ENCODE measurements around the gene HMX3. TPM values are rescaled to one million over a fixed set of nuclear protein-coding genes. Genes with fewer than 3 reads are reported as not detected.

The HMX3 gene
- total and polyA plus RNA-seq, 2 of the 13 experiments (the other 11 are each of a cell fraction or from before 2014, with no cell fraction given): not detected

- FAIRE-seq (no peak), ATAC-seq (no peak), DNase-seq (ENCODE audit: low spot score) (no peak)
- no peak overlapping the region for H2AFZ ChIP-seq (ENCODE audit: low read length)
- no TSS peak for BruUV-seq (replicated peaks)
- H3K36me3 ChIP-seq (replicated peaks in 1 of 2; ENCODE audit: control insufficient read depth in 1 of 2, insufficient read depth in 2 of 2, low read length in 2 of 2): no peaks in the 10 kb centered on the region
- H4K20me1 ChIP-seq (ENCODE audit: insufficient read depth, low read length): 0 out of 2 replicates have a peak, but pooled peaks cover 2% of the 10 kb centered on the region
- TF ChIP-seq BORCS8-MEF2B (CRISPR knock-in tag; IDR thresholded peaks at IDR 0.05) (no peak), NR2F6 (IDR thresholded peaks at IDR 0.05) (peak; percentile 88), NR2F6 (CRISPR knock-in tag; IDR thresholded peaks at IDR 0.05) (peak; percentile 77), HMGA1 (CRISPR knock-in tag; conservative IDR thresholded peaks at IDR 0.05) (no peak), NBN (conservative IDR thresholded peaks at IDR 0.05) (no peak), BRF2 (CRISPR knock-in tag; IDR thresholded peaks at IDR 0.05) (no peak), SIN3A (IDR thresholded peaks at IDR 0.05; ENCODE audit: borderline replicate concordance, low read depth, low read length) (no peak), EZH2 (conservative IDR thresholded peaks at IDR 0.05; ENCODE audit: low read depth, low read length) (peak; percentile 87), ZBTB14 (CRISPR knock-in tag; IDR thresholded peaks at IDR 0.05) (no peak), NR2F1 (CRISPR knock-in tag; IDR thresholded peaks at IDR 0.05) (peak in 1 of 2 experiments; percentile 50; a peak in 1 of 4 replicates), NR3C1 (CRISPR knock-in tag; IDR thresholded peaks at IDR 0.05) (no peak), ZFP1 (CRISPR knock-in tag; IDR thresholded peaks at IDR 0.05) (no peak)
- TF ChIP-seq, protein P1, sequence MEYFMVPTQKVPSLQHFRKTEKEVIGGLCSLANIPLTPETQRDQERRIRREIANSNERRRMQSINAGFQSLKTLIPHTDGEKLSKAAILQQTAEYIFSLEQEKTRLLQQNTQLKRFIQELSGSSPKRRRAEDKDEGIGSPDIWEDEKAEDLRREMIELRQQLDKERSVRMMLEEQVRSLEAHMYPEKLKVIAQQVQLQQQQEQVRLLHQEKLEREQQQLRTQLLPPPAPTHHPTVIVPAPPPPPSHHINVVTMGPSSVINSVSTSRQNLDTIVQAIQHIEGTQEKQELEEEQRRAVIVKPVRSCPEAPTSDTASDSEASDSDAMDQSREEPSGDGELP (IDR thresholded peaks at IDR 0.05; ENCODE audit: borderline replicate concordance, low read depth): peak; percentile 69; the same call in 1 of the 2 replicates
- H3K4me1 ChIP-seq (ENCODE audit: insufficient read depth, low read length): peaks cover 56% of the 10 kb centered on the region
- no peaks in the 10 kb centered on the region for H3K79me2 ChIP-seq (ENCODE audit: insufficient read depth, low read length)
- peak overlapping the region in 1 of 3 experiments; percentile 14; a peak in 1 of 6 replicates for H3K4me3 ChIP-seq (replicated peaks in 1 of 3; ENCODE audit: insufficient read depth in 1 of 3, low read depth in 2 of 3, low read length in 3 of 3)
- H3K27ac ChIP-seq (ENCODE audit: extremely low read length, insufficient read depth, low read length): no peak overlapping the region
- no peaks in the 10 kb centered on the region for H3K9me3 ChIP-seq (ENCODE audit: low read length)
- CTCF ChIA-PET (ENCODE audit: low intra/inter-chr PET ratio, low total read pairs): interaction anchor here (1.3 kb wide), 1 partner anchor 10 kb away, joined by 3 read pairs; no protein-coding TSS in a partner anchor
- POLR2A ChIA-PET: no interaction called here
- peaks cover 35 to 89% of the 10 kb centered on the region in 2 experiments for H3K27me3 ChIP-seq (ENCODE audit: control insufficient read depth in 1 of 2, insufficient read depth in 2 of 2, low read length in 2 of 2)
- no peak overlapping the region for H3K9ac ChIP-seq (ENCODE audit: insufficient read depth, low read depth, low read length)
- intact Hi-C loops (cut with micrococcal nuclease; ENCODE audit: unreplicated experiment): no loop called here
- WGBS (ENCODE audit: low lambda C conversion rate): 30% methylated on average over 30 of the region's 33 CpGs
- peak overlapping the region; percentile 33; the same call in 1 of the 2 replicates for H3K4me2 ChIP-seq (ENCODE audit: low read depth, low read length)
- in situ Hi-C loops (cut with HindIII; ENCODE audit: extremely low pct_ligation_motif_present, low pct_unique_long_range_greater_than_20kb): no loop called here
Measured at GRCh38 chr10:123143162-123143824, 7.5 kb downstream of the HMX3 start.
